GM06990 (cell line): ENCODE data around the gene TMEM132E.

Experiments
- DNase-seq: peaks from one replicate; pipeline ENCODE4 v3.0.0-alpha.2; 2011; ENCODE audit not compliant: insufficient read length; ENCODE audit errors: extremely low read depth
- H3K27me3 ChIP-seq: replicated peaks from 2 replicates; pipeline ENCODE4 v1.6.0; 2011; ENCODE audit warnings: low read length; ENCODE audit not compliant: control insufficient read depth, insufficient read depth
- H3K36me3 ChIP-seq: 2 replicates; pipeline ENCODE4 v1.5.1; 2011; ENCODE audit warnings: low read length; ENCODE audit not compliant: control insufficient read depth, insufficient read depth
- H3K4me3 ChIP-seq: replicated peaks from 2 replicates; pipeline ENCODE4 v1.5.1; 2011; ENCODE audit warnings: low read depth, mild to moderate bottlenecking, control low read depth, low read length
- CTCF ChIP-seq: IDR thresholded peaks from 2 replicates; pipeline ENCODE4 v1.5.1; 2011; ENCODE audit warnings: low read length, control low read depth, mild to moderate bottlenecking, inconsistent platforms; ENCODE audit not compliant: insufficient read depth, poor library complexity, severe bottlenecking

Gene TMEM132E

DNA sequence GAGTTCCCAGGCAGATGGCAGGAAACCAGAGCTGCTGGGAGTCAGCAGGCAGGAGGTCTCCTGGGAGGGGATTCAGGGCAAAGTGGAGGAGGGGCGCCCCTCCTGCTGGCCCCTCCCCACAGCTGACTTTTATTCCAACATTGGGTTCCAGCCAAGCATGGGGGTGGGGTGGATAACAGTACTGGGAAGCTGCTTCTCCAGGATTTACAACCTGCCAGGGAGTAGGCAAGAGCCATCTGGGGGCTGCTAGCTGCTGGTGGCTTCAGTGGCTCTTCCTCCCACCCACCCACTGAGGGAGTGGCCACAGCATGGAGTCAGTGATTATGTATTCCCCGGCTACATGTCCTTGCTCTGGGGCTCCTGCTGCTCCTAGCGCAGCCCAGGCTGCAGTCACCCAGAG, 36.8 kb downstream of the TMEM132E start:
- Histone ChIP-seq H3K4me3 (no peak overlapping the region), H3K27me3 (peaks cover 1% of the 10 kb centered on the region), H3K36me3 (no peaks in the 10 kb centered on the region)
- DNase-seq, result no peak
- no peak for TF ChIP-seq CTCF

GRCh38 chr17:34617398-34617797, 38.0 kb downstream of the TMEM132E start:
- TF ChIP-seq CTCF, result no peak
- no peak for DNase-seq
- no peak overlapping the region for H3K4me3 ChIP-seq
- H3K27me3 ChIP-seq, result no peaks in the 10 kb centered on the region; the same call in 1 of the 2 replicates
- H3K36me3 ChIP-seq, result no peaks in the 10 kb centered on the region

DNA sequence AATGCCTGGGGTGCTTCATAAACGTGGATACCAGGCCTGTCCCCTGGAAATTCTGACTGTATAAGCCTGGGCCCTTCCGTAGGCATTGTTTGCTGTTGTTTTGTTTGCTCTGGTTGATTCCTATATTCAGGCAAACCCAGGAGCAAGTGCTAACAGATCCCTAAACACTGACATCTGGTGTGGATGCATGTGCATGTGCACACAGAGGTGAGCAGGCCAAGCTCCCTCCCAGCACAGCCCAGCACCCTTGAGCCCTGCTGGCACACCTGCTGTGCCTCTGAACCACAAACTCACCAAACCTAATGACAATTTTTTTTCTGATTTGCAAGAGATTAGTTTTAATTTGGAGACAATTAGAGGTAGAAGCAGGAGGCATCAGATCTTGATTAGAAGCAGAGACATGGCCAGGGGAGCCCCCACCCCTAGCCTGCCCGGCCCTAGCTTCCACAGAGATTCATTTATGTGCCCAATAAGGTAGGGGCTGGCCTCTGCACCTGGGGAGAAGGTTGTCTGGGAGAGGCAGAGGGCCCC, 40.4 kb downstream of the TMEM132E start:
- Histone ChIP-seq H3K36me3 (no peaks in the 10 kb centered on the region), H3K4me3 (no peak overlapping the region), H3K27me3 (no peaks in the 10 kb centered on the region; the same call in 1 of the 2 replicates)
- no peak for DNase-seq
- TF ChIP-seq CTCF, result no peak

DNA sequence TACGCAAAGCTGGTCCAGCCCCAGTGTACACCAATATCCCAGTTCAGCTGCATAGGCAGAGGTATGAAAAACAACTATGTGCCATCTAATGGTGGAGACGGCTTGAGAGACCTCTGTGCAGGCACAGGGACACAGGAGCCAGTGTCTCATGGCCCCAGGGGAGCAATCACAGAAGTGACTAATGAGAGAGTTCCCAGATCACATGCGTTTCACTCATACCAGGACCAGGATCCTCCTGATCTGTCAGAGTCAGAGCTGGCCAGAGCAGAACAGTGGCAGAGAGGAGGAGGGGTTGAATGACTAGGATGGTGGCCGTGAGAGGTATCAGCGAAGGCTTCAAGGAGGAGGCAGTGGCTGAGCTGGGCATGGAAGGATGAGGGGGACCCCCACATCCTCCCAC, 41.1 kb downstream of the TMEM132E start:
- DNase-seq, result no peak
- Histone ChIP-seq H3K36me3 (no peaks in the 10 kb centered on the region), H3K4me3 (no peak overlapping the region), H3K27me3 (no peaks in the 10 kb centered on the region; the same call in 1 of the 2 replicates)
- TF ChIP-seq CTCF, result no peak

DNA sequence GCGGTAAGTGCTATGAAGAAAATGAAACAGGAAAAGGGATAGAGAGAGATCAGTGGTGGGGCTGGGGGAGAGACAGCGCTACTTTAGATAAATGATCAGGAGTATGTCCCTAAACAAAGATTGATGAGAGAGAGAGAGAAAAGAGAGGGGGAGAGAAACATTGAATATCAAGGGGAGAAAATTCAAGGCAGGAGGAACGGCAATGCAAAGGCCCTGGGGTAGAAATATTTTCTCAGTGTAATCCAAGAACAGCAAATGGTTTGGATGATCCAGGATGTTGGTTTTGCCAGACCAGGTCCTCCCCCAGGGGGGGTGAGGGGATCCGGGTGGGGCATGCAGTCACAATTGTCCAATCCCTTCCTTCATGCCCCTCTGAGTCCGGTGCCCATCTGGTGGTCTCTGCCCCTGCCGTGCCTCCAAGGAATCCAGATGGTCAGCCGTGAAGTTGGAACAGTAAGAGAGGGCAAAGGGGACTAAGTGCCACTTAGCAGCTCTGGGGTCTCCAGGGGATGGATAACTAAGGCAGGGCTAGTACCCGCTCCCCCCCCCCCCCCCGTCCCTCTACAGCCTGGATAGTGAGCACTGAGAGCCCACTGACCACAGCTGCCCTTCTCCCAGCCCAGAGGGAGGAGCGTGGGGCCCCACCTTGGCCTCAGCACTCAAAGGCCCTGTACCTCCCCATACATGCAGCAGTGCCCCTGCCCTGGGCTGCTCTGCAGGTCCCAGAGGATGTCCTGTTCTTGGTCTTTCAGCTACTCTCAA, 43.7 kb downstream of the TMEM132E start:
- no peak for DNase-seq
- Histone ChIP-seq H3K36me3 (no peaks in the 10 kb centered on the region), H3K27me3 (no peaks in the 10 kb centered on the region; the same call in none of the 2 replicates), H3K4me3 (no peak overlapping the region)
- TF ChIP-seq CTCF, result no peak
